AG04449 (cell line): ENCODE data around the gene PRPF8.

Experiments used
- CTCF ChIA-PET: fragments of 350-600 bp; formaldehyde crosslinking; extraction: SDS; loops from one replicate; lab custom pipeline; 2021; ENCODE audit warnings: antibody characterized with exemption; lab: Yijun Ruan, JAX
- POLR2A ChIA-PET: fragments of 400-600, 350-600 bp; formaldehyde crosslinking; extraction: SDS; loops from one replicate; lab custom pipeline; 2020; ENCODE audit warnings: antibody characterized with exemption, inconsistent platforms; lab: Yijun Ruan, JAX
- DNase-seq: peaks from one replicate; pipeline ENCODE4 v3.0.0-alpha.2; 2010; ENCODE audit warnings: low read depth, low spot score
- H3K4me3 ChIP-seq: 2 replicates; pipeline ENCODE4 v1.5.1; 2011; ENCODE audit warnings: low read depth, mild to moderate bottlenecking, control low read depth, low read length
- CTCF ChIP-seq: IDR thresholded peaks from one replicate; pipeline ENCODE4 v1.5.1; 2011; ENCODE audit warnings: mild to moderate bottlenecking, moderate library complexity, low read length, control low read depth, inconsistent platforms; ENCODE audit not compliant: insufficient read depth; ENCODE audit errors: missing control alignments

Gene PRPF8

DNA sequence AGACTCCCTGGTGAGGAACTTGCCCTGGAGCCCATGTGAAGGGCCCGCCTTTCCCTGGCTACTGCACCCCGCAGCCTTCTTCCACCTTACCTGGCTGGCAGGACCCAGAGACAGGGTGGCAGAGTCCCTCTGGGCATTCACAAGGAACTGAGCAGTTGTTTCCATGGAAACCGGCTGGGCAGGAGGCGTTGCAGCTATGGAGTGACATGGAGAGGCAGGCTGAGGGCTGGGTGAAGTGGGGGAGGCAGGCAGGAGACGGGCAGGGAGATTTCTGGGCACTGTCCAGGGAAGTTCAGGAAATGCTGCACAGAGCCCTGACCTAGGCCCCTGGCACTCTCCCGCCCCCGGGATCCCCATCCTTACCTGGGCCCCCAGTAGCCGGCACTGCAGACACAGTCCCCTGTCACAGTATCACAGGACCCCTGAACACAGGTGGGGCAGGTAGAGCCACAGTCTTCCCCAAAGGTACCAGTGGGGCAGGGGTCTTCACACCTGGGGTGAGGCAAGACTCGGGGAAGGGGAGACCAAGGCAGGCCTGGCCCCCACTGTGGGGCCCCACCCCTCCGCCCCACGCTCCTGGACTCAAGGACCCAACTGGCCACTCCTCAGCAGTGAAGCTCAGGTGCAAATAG is 45.0 kb downstream of the PRPF8 start:
- ChIA-PET POLR2A (no interaction called here), CTCF (interaction anchor here (1.1 to 3.5 kb wide), 4 partner anchors 8 to 66 kb away, joined by 3 to 28 read pairs (median 4); partner anchors contain the start of genes RILP and SLC43A2)
- H3K4me3 ChIP-seq = no peak overlapping the region
- no peak for TF ChIP-seq CTCF
- no peak for DNase-seq

- POLR2A ChIA-PET = no interaction called here
- CTCF ChIA-PET = interaction anchor here (1.0 to 3.5 kb wide), 4 partner anchors 9 to 65 kb away, joined by 3 to 28 read pairs (median 4); partner anchors contain the start of genes RILP and SLC43A2
- DNase-seq = no peak
- H3K4me3 ChIP-seq = no peak overlapping the region
- TF ChIP-seq CTCF = no peak
Observed at GRCh38 chr17:1638624-1639300, 45.9 kb downstream of the PRPF8 start.

DNA sequence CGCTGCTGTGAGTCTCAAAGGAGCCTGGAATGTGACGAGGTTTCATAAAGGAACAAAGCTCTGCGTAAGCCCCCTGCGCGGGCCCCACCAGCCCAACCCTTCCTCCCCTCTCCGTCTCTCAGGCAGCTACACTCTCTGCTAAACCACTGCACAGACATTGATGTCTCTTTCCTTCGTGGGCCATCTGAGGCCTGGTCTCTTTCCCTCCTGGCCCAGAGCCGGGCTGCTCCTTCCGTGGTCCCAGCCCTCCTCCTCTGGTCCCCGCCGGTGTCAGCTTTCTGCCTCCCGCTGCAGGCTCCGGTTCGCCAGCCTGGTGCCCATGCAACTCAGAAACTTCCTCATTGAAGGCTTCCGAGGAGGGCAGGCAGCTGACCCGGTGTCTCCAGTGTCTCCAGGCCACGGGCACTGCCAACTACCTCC is 46.5 kb downstream of the PRPF8 start:
- ChIA-PET POLR2A (no interaction called here), CTCF (interaction anchor here (1.0 to 3.5 kb wide), 3 partner anchors 8 to 10 kb away, joined by 3 to 28 read pairs (median 4); partner anchors contain the start of genes RILP and SLC43A2)
- TF ChIP-seq CTCF = no peak
- no peak for DNase-seq
- no peak overlapping the region for H3K4me3 ChIP-seq

DNA sequence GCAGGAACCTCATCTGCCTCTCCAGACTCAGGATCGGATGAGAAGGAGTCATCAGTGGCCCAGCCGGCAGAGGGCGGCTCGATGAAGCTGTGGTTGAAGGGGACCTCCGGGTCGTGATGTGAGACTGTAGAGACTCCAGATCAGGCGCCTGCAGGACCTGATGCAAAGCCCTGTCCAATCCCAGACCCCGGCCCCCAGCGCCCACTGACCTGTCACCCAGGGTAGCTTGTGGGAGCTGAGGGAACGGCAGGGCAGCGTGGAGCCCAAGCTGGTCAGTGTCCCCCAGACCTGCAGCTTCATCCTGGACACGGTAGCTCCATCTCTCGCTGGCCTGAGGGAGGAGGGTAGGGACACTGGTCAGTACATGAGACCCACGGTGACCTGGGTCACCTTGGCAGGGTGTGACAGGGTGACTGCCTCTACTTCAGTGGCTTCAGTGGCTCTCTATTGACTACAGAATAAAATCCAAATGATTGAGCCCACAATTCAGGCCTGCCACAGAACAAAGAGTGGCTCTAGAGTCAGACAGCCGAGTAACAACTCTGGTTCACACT is 47.9 kb downstream of the PRPF8 start:
- ChIA-PET CTCF (interaction anchor here (0.8 to 1.4 kb wide), 3 partner anchors 9 to 47 kb away, joined by 4 to 9 read pairs (median 5); partner anchors contain the start of gene SCARF1), POLR2A (interaction anchor here (0.6 kb wide), 1 partner anchor 10 kb away, joined by 4 read pairs; no protein-coding TSS in a partner anchor)
- DNase-seq = no peak
- no peak for TF ChIP-seq CTCF
- H3K4me3 ChIP-seq = no peak overlapping the region

- ChIA-PET CTCF (interaction anchor here (0.7 to 1.4 kb wide), 3 partner anchors 12 to 46 kb away, joined by 3 to 9 read pairs (median 5); no protein-coding TSS in a partner anchor), POLR2A (no interaction called here)
- no peak overlapping the region for H3K4me3 ChIP-seq
- DNase-seq = no peak
- TF ChIP-seq CTCF = no peak
Observed at GRCh38 chr17:1635675-1636465, 48.8 kb downstream of the PRPF8 start.
